GM20000 (cell line): ENCODE results near the gene VPS13A.
"Not testable (repeated sequence)": the region's sequence is repeated elsewhere in the genome, so short reads cannot be mapped to it uniquely, and the experiment has no call there.

ENCODE experiments used
- DNase-seq: peaks from one replicate; pipeline ENCODE4 v3.0.0; 2012; ENCODE audit warnings: low spot score
- CTCF ChIP-seq: IDR thresholded peaks from 2 replicates; pipeline ENCODE4 v1.5.1; 2012; ENCODE audit warnings: mild to moderate bottlenecking, control low read depth; ENCODE audit errors: extremely low read depth, missing control alignments

Gene VPS13A

GRCh38 chr9:77370064-77370463 lies 192.7 kb downstream of the VPS13A start:
- DNase-seq, result no peak
- no peak for TF ChIP-seq CTCF

- DNase-seq, result no peak
- TF ChIP-seq CTCF, result no peak
Measured at GRCh38 chr9:77374266-77374665, 196.9 kb downstream of the VPS13A start.

DNA sequence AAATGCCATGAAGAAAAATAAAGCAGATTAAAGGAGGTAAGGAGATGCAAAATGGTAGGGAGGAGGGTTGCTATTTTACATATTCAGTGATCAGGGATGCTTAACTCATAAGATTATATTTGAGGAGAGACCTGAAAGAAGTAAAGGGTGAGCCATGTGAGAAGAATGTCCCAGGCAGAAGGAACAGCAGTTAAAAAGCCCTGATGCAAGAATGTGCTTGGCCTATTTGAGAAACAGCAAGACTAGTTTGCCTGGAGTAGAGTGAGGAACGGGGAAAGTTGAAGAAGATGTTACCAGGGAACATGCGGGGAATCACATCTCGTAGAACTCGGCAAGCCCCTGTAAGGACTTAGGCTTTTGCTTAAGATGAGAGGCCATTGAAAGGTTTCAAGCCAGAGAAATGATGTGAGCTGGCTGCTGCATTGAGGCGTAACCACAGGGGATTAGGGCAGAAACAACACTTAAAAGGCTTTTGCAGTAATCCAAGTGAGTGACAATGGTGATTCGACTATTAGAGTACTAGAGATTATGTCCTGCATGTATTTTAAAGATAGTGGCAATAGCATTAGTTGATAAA lies 198.7 kb downstream of the VPS13A start:
- DNase-seq, result no peak
- no peak for TF ChIP-seq CTCF

- TF ChIP-seq CTCF, result no peak
- no peak for DNase-seq
Measured at GRCh38 chr9:77384406-77384805, 207.1 kb downstream of the VPS13A start.

- no peak for DNase-seq
- no peak for TF ChIP-seq CTCF
Measured at GRCh38 chr9:77386187-77386586, 208.9 kb downstream of the VPS13A start.

- TF ChIP-seq CTCF, result no peak
- DNase-seq, result no peak
Measured at GRCh38 chr9:77391834-77392233, 214.5 kb downstream of the VPS13A start.

DNA sequence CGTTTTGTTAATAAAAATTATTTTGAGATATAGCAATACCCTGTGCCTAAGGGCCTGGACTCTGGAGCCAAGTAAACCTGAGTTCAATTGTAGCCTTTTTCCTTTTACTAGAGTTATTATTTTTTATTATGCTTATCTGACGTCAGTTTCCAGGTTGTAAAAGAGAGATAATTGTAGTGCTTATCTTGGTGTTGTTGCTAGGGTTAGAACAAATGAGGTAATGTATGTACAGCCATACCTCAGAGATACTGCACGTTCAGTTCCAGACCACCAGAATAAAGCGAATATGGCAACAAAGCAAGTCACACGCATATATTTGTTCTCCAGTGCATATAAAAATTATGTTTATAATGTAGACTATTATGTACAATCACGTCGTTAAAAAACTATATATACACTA lies 215.0 kb downstream of the VPS13A start:
- no peak for TF ChIP-seq CTCF
- no peak for DNase-seq

DNA sequence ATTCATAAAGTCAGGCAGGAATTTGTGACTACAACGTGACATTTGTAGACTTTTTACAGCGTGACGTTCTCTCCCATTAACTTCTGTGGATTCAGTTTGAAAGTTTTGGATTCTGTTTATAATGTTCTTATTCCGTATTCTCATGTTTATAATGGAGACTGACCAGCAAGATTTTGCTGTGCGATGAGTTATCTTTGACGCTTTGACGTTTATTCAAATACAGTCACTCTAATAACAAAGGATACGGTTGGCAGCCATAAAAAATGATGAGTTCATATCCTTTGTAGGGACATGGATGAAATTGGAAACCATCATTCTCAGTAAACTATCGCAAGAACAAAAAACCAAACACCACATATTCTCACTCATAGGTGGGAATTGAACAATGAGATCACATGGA lies 221.2 kb downstream of the VPS13A start:
- DNase-seq, result not testable (repeated sequence)
